ENCODE data around the gene MAD1L1.

The MAD1L1 gene

GRCh38 chr7:1843271-1843861 lies 389.4 kb downstream of the MAD1L1 start:
- TF ChIP-seq GATA2 (IDR thresholded peaks at IDR 0.05; ENCODE audit: low read depth, low read length) (no peak), GATA3 (IDR thresholded peaks at IDR 0.05; ENCODE audit: low read depth, low read length) (no peak)

- TF ChIP-seq GATA2 (IDR thresholded peaks at IDR 0.05; ENCODE audit: low read depth, low read length) (no peak), GATA3 (IDR thresholded peaks at IDR 0.05; ENCODE audit: low read depth, low read length) (no peak)
Observed at GRCh38 chr7:1842321-1843221, 390.2 kb downstream of the MAD1L1 start.

- TF ChIP-seq GATA2 (IDR thresholded peaks at IDR 0.05; ENCODE audit: low read depth, low read length) = no peak
- TF ChIP-seq GATA3 (IDR thresholded peaks at IDR 0.05; ENCODE audit: low read depth, low read length) = no peak
Observed at GRCh38 chr7:1839701-1840100, 393.0 kb downstream of the MAD1L1 start.

- TF ChIP-seq GATA3 (IDR thresholded peaks at IDR 0.05; ENCODE audit: low read depth, low read length) (no peak), GATA2 (IDR thresholded peaks at IDR 0.05; ENCODE audit: low read depth, low read length) (no peak)
Observed at GRCh38 chr7:1829111-1829510, 403.6 kb downstream of the MAD1L1 start.

GRCh38 chr7:1825897-1826741 lies 406.6 kb downstream of the MAD1L1 start:
- TF ChIP-seq GATA3 (IDR thresholded peaks at IDR 0.05; ENCODE audit: low read depth, low read length) (no peak), GATA2 (IDR thresholded peaks at IDR 0.05; ENCODE audit: low read depth, low read length) (no peak)

GRCh38 chr7:1823376-1824150 lies 409.2 kb downstream of the MAD1L1 start:
- no peak for TF ChIP-seq GATA3 (IDR thresholded peaks at IDR 0.05; ENCODE audit: low read depth, low read length)
- TF ChIP-seq GATA2 (IDR thresholded peaks at IDR 0.05; ENCODE audit: low read depth, low read length) = no peak

GRCh38 chr7:1819259-1819841 lies 413.4 kb downstream of the MAD1L1 start:
- TF ChIP-seq GATA2 (IDR thresholded peaks at IDR 0.05; ENCODE audit: low read depth, low read length) (no peak), GATA3 (IDR thresholded peaks at IDR 0.05; ENCODE audit: low read depth, low read length) (no peak)

- TF ChIP-seq GATA2 (IDR thresholded peaks at IDR 0.05; ENCODE audit: low read depth, low read length) (no peak), GATA3 (IDR thresholded peaks at IDR 0.05; ENCODE audit: low read depth, low read length) (no peak)
Observed at GRCh38 chr7:1818575-1819258, 414.0 kb downstream of the MAD1L1 start.

GRCh38 chr7:1817061-1817712 lies 415.6 kb downstream of the MAD1L1 start:
- TF ChIP-seq GATA3 (IDR thresholded peaks at IDR 0.05; ENCODE audit: low read depth, low read length) = no peak
- TF ChIP-seq GATA2 (IDR thresholded peaks at IDR 0.05; ENCODE audit: low read depth, low read length) = no peak

- TF ChIP-seq GATA3 (IDR thresholded peaks at IDR 0.05; ENCODE audit: low read depth, low read length) = no peak
- no peak for TF ChIP-seq GATA2 (IDR thresholded peaks at IDR 0.05; ENCODE audit: low read depth, low read length)
Observed at GRCh38 chr7:1815051-1815481, 417.7 kb downstream of the MAD1L1 start.

GRCh38 chr7:1814089-1814811 lies 418.5 kb downstream of the MAD1L1 start:
- no peak for TF ChIP-seq GATA2 (IDR thresholded peaks at IDR 0.05; ENCODE audit: low read depth, low read length)
- TF ChIP-seq GATA3 (IDR thresholded peaks at IDR 0.05; ENCODE audit: low read depth, low read length) = no peak
